ENCODE data around the gene CYB561. TPM values are rescaled to one million over a fixed set of nuclear protein-coding genes. Genes with fewer than 3 reads are reported as not detected.

CYB561 gene
- total RNA-seq, 2 donors from 2014 or later, result 19.0 to 23.7 TPM

DNA sequence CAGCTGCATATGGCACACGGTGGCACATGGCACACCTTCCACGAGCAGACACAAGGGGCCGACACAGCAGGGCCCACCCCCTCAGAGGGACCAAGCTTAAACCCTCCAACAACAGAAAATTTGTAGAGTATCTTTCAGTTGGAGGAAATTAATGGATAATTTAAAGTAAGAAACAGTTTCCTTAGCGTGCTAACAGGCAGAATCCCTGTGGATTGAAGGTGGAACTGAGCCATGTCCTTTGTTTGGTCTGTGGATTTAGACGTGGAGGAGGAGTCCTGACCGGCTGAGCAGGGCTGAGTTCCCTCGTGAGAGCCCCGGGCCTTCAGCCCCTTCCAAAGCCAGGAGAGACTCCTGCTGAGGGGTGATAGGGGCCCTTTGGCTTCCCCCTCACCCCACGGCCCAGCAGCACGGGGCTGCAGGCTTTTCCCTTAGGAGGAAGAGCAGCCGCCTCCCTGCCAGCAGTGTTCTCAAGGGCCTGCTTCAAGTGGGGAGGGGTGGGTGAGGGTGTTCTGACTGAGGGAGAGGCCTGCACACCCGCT is 1.4 kb upstream of the CYB561 start:
- peak overlapping the region; percentile 93 for H3K4me3 ChIP-seq
- H3K27me3 ChIP-seq (replicated peaks; ENCODE audit: insufficient read depth), result no peaks in the 10 kb centered on the region
- TF ChIP-seq, protein P1, sequence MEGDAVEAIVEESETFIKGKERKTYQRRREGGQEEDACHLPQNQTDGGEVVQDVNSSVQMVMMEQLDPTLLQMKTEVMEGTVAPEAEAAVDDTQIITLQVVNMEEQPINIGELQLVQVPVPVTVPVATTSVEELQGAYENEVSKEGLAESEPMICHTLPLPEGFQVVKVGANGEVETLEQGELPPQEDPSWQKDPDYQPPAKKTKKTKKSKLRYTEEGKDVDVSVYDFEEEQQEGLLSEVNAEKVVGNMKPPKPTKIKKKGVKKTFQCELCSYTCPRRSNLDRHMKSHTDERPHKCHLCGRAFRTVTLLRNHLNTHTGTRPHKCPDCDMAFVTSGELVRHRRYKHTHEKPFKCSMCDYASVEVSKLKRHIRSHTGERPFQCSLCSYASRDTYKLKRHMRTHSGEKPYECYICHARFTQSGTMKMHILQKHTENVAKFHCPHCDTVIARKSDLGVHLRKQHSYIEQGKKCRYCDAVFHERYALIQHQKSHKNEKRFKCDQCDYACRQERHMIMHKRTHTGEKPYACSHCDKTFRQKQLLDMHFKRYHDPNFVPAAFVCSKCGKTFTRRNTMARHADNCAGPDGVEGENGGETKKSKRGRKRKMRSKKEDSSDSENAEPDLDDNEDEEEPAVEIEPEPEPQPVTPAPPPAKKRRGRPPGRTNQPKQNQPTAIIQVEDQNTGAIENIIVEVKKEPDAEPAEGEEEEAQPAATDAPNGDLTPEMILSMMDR (IDR thresholded peaks at IDR 0.05), result no peak
- ATAC-seq (ENCODE audit: insufficient number of reproducible peaks, low FRiP score, low read depth) (no peak), DNase-seq (ENCODE audit: low spot score) (no peak)
- H3K27ac ChIP-seq, result peak overlapping the region in 1 of 2 donors; percentile 53
- H3K36me3 ChIP-seq, result no peaks in the 10 kb centered on the region
- peaks cover 10 to 16% of the 10 kb centered on the region in 2 donors for H3K4me1 ChIP-seq (ENCODE audit: control insufficient read depth in 1 of 2, low read depth in 2 of 2)
- no peaks in the 10 kb centered on the region for H3K9me3 ChIP-seq

DNA sequence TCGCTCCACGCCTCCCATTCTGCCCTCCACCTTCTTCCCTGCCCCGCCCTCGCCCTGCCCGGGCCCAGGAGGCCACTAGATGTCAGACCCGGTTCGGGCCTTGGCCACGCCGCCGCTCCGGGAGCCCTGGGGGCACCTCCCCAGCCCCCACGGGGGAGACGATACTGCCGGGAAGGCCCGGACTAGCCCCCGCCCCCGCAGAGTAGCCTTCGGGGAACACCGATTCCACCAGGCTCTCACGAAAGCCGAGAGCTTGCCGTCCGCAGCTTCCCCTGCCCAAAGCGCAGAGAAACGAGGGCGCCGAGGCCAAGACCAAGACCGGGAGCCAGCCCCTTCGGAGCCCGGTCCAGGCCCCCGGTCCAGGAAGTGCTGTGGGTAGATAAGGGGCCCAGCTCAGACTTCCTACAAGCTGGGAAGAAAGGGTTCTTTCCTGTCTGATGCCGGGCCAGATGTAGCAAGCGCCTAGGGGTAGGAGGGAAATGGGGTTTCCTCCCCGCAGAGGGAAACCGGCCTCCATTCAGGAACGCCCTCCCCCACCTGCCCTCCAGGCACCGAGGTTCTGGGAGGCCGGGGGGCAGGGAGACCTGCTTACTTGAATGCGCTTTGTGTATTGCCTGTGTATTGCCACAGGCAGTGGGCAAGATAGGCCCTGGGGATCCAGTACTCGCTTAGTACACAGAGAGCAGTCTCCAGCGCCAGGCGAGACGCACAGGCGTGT is 806 bp upstream of the CYB561 start:
- no peak for DNase-seq (ENCODE audit: low spot score)
- peak overlapping the region; percentile 47 to 53 for H3K27ac ChIP-seq

GRCh38 chr17:63445571-63445953 is 544 bp downstream of the CYB561 start:
- peaks cover 10 to 16% of the 10 kb centered on the region in 2 donors for H3K4me1 ChIP-seq (ENCODE audit: control insufficient read depth in 1 of 2, low read depth in 2 of 2)
- H3K27me3 ChIP-seq (replicated peaks; ENCODE audit: insufficient read depth), result no peaks in the 10 kb centered on the region
- no peaks in the 10 kb centered on the region for H3K9me3 ChIP-seq
- ATAC-seq (ENCODE audit: insufficient number of reproducible peaks, low FRiP score, low read depth) (no peak), DNase-seq (ENCODE audit: low spot score) (no peak)
- peak overlapping the region; percentile 93 for H3K4me3 ChIP-seq
- H3K27ac ChIP-seq, result peak overlapping the region in 1 of 2 donors; percentile 53
- H3K36me3 ChIP-seq, result no peaks in the 10 kb centered on the region
- TF ChIP-seq, protein P1 (IDR thresholded peaks at IDR 0.05), result no peak

More for the DNA sequence above, 806 bp upstream of the CYB561 start:
- no peaks in the 10 kb centered on the region for H3K27me3 ChIP-seq (replicated peaks; ENCODE audit: insufficient read depth)
- peak; percentile 7 for ATAC-seq (ENCODE audit: insufficient number of reproducible peaks, low FRiP score, low read depth)
- TF ChIP-seq, protein P1 (IDR thresholded peaks at IDR 0.05), result no peak
- no peaks in the 10 kb centered on the region for H3K9me3 ChIP-seq
- no peaks in the 10 kb centered on the region for H3K36me3 ChIP-seq
- H3K4me3 ChIP-seq, result peak overlapping the region; percentile 93
- peaks cover 10 to 16% of the 10 kb centered on the region in 2 donors for H3K4me1 ChIP-seq (ENCODE audit: control insufficient read depth in 1 of 2, low read depth in 2 of 2)

DNA sequence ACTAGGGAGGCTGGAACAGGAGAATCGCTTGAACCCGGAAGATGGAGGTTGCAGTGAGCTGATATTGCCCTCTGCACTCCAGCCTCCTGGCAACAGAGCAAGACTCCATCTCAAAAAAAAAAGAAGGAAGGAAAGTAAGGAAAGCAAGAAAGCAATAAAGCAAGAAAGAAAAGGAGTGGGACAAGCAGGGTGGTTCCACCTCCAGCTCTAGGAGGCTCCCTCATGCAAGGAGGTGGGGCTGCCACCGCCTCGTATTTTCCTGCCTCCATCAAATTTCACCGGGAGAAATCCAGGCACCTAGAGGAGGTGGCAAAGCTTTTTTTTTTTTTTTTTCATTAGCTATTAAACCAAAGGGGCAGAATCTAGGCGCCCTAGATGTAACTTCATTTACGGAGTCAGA is 1.0 kb downstream of the CYB561 start:
- no peaks in the 10 kb centered on the region for H3K9me3 ChIP-seq
- no peak overlapping the region for H3K27ac ChIP-seq
- peaks cover 10 to 16% of the 10 kb centered on the region in 2 donors for H3K4me1 ChIP-seq (ENCODE audit: control insufficient read depth in 1 of 2, low read depth in 2 of 2)
- no peak for ATAC-seq (ENCODE audit: insufficient number of reproducible peaks, low FRiP score, low read depth)
- H3K4me3 ChIP-seq, result peak overlapping the region; percentile 93
- H3K36me3 ChIP-seq, result no peaks in the 10 kb centered on the region
- no peaks in the 10 kb centered on the region for H3K27me3 ChIP-seq (replicated peaks; ENCODE audit: insufficient read depth)
- no peak for DNase-seq (ENCODE audit: low spot score)
- TF ChIP-seq, protein P1 (IDR thresholded peaks at IDR 0.05), result no peak

DNA sequence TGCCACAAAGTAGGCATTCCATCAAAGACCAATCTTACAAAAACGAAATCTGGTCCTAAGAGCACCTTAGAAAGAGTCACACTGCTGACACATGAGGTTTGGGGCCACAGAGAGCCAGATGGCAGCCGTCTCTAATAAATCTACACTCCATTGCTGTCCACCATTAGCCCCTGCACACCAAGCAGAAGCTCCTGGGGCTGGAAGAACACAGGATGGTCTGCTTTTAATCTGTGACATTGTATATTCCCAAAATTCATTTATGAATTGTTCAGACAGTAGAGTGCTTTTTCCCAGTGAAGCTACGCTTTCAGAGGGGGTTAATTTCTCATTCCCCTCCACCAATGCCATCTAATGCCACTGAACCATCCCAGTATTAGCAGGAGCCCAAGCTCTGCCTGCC is 1.6 kb downstream of the CYB561 start:
- Histone ChIP-seq H3K27ac (no peak overlapping the region), H3K36me3 (no peaks in the 10 kb centered on the region), H3K9me3 (no peaks in the 10 kb centered on the region), H3K27me3 (replicated peaks; ENCODE audit: insufficient read depth) (no peaks in the 10 kb centered on the region), H3K4me1 (ENCODE audit: control insufficient read depth in 1 of 2, low read depth in 2 of 2) (peaks cover 10 to 16% of the 10 kb centered on the region in 2 donors), H3K4me3 (no peak overlapping the region)
- ATAC-seq (ENCODE audit: insufficient number of reproducible peaks, low FRiP score, low read depth) (no peak), DNase-seq (ENCODE audit: low spot score) (no peak)
- TF ChIP-seq, protein P1 (IDR thresholded peaks at IDR 0.05), result no peak

Data from thoracic aorta (tissue), 2 donors.